Skeletal muscle tissue (tissue), 4 donors: Measurements from ENCODE around the gene FAM184B. TPM values are rescaled to one million over a fixed set of nuclear protein-coding genes. Genes with fewer than 3 reads are reported as not detected.

Experiments used
- H3K27ac ChIP-seq: one replicate; pipeline ENCODE4 v1.7.0; 2013; ENCODE audit warnings: mild to moderate bottlenecking, low read depth, low read length, inconsistent platforms
- H3K27me3 ChIP-seq, 3 donors: one replicate each; pipeline ENCODE4 v1.7.0; 2013; ENCODE audit warnings: low read length in 3 of 3; ENCODE audit not compliant: control insufficient read depth in 3 of 3, insufficient read depth in 3 of 3
- H3K36me3 ChIP-seq, 3 donors: one replicate each; pipeline ENCODE4 v1.7.0; 2013; ENCODE audit warnings: low read length in 3 of 3; ENCODE audit not compliant: control insufficient read depth in 3 of 3, insufficient read depth in 3 of 3
- H3K4me1 ChIP-seq, 3 donors: one replicate each; pipeline ENCODE4 v1.7.0; 2013; ENCODE audit warnings: low read length in 3 of 3, mild to moderate bottlenecking in 3 of 3; ENCODE audit not compliant: control insufficient read depth in 3 of 3, insufficient read depth in 3 of 3
- H3K4me3 ChIP-seq, 3 donors: one replicate each; pipeline ENCODE4 v1.7.0; 2013; ENCODE audit warnings: low read length in 3 of 3
- H3K9ac ChIP-seq, 3 donors: one replicate each; pipeline ENCODE4 v1.7.0; 2013; ENCODE audit warnings: low read length in 3 of 3, mild to moderate bottlenecking in 3 of 3, moderate library complexity in 2 of 3, low read depth in 1 of 3
- H3K9me3 ChIP-seq, 3 donors: one replicate each; pipeline ENCODE4 v1.7.0; 2013; ENCODE audit warnings: low read length in 3 of 3; ENCODE audit not compliant: control insufficient read depth in 3 of 3
- total RNA-seq: library from RNA; depleted of rRNA; stranded (reverse); fragments of >200 nt; gene quantifications from one replicate; pipeline ENCODE4 v1.2.3, GENCODE V29; 2014
- donor health status: Osteomylitis.

The FAM184B gene
- total RNA-seq, 1 donor from 2014 or later: 4.2 TPM

GRCh38 chr4:17630228-17630627 is 151.2 kb downstream of the FAM184B start:
- H3K27me3 ChIP-seq: no peaks in the 10 kb centered on the region
- H3K9ac ChIP-seq: no peak overlapping the region
- H3K4me3 ChIP-seq: no peak overlapping the region
- H3K27ac ChIP-seq: no peak overlapping the region
- no peaks in the 10 kb centered on the region for H3K9me3 ChIP-seq
- H3K36me3 ChIP-seq: peaks cover 42 to 79% (median 65%) of the 10 kb centered on the region in 3 donors
- peaks cover 9 to 23% (median 11%) of the 10 kb centered on the region in 3 donors for H3K4me1 ChIP-seq

DNA sequence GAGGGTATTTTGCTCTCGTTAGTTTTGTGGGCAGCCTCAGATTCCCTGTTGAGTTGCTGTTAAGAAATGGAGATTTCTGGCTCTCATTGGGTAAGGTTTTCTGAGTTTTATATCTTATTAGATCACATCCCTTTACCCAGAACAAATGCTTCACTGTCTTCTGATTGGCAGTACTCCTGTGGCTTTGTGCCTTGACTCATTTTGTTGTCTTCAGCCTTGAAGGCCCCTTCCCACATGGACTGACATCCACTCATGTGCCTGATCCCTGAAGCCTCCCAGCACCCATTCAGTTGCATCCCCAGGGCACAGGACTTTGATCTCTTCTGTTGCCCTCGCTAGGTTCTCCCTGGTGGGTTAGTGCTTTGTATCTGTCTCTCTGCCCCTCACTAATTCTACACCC is 156.6 kb downstream of the FAM184B start:
- H3K27ac ChIP-seq: peak overlapping the region; percentile 3

GRCh38 chr4:17623451-17624001 is 157.9 kb downstream of the FAM184B start:
- H3K27ac ChIP-seq: no peak overlapping the region
- H3K9ac ChIP-seq: no peak overlapping the region
- no peaks in the 10 kb centered on the region for H3K9me3 ChIP-seq
- H3K36me3 ChIP-seq: peaks cover 60 to 72% (median 70%) of the 10 kb centered on the region in 3 donors
- no peak overlapping the region for H3K4me3 ChIP-seq
- H3K4me1 ChIP-seq: peaks cover 35 to 59% (median 36%) of the 10 kb centered on the region in 3 donors
- H3K27me3 ChIP-seq: no peaks in the 10 kb centered on the region

More for the DNA sequence above, 156.6 kb downstream of the FAM184B start:
- Histone ChIP-seq H3K4me3 (no peak overlapping the region), H3K9ac (no peak overlapping the region), H3K4me1 (peaks cover 22 to 48% (median 23%) of the 10 kb centered on the region in 3 donors), H3K9me3 (no peaks in the 10 kb centered on the region), H3K27me3 (no peaks in the 10 kb centered on the region), H3K36me3 (peaks cover 66 to 85% (median 71%) of the 10 kb centered on the region in 3 donors)

DNA sequence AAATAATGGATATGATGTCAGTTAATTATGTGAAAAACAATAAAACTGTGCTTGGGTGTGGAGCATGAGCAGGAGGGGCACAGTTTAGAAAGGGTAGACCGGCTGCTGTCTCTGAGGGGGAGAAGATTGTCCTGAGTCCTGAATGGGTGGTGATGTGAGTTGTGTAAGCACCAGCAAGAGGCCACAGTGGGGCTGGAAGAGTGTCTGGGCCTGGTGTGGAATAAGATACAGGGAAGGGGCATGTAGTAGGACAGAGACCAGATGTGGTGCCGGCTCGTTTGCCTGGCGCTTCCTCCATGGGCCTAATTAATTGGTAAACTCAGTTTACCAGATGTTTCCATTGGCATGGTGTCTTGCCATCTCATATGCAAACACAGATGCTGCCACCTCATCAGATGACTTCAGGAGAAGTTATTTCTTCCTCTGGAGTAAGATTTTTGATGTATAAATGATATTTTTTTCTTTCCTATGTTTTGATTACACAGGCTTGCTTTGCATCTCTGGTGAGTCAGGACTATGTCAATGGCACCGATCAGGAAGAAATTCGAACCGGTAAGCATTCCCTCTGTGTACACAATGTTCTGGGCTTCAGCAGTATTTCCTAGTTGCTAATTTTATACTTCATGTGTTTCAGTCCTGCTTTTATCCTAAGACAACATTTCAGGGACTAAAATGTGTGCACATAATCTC is 161.9 kb downstream of the FAM184B start:
- peaks cover 41 to 65% (median 52%) of the 10 kb centered on the region in 3 donors for H3K4me1 ChIP-seq
- H3K27ac ChIP-seq: peak overlapping the region; percentile 80
- peaks cover 30 to 50% (median 40%) of the 10 kb centered on the region in 3 donors for H3K36me3 ChIP-seq

DNA sequence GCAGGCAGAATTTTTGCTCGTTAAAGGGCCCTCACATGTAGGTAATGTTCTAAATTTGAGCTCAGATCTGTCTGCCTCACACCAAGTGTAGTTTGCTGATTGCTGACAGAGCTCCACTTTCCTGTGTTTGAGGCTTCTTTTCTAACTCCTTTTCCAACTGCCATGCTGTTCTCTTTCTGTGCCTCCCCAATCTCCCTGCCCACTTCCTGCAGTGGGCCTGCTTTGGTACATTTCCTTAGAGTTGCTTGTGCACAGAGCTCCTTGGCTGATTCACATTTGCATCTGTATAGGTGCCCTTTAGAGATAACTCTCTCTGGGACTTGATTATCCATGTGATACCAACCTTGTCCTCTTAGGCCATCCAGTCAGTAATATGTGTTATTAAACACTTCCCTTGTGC is 162.5 kb downstream of the FAM184B start:
- Histone ChIP-seq H3K27ac (peak overlapping the region; percentile 80), H3K4me1 (peaks cover 41 to 65% (median 52%) of the 10 kb centered on the region in 3 donors), H3K36me3 (peaks cover 26 to 44% (median 34%) of the 10 kb centered on the region in 3 donors), H3K4me3 (peak overlapping the region in 2 of 3 donors; percentile 46 to 47), H3K9me3 (no peaks in the 10 kb centered on the region), H3K27me3 (no peaks in the 10 kb centered on the region), H3K9ac (peak overlapping the region; percentile 9 to 67 (median 47))

More for the DNA sequence above, 161.9 kb downstream of the FAM184B start:
- Histone ChIP-seq H3K27me3 (no peaks in the 10 kb centered on the region), H3K4me3 (peak overlapping the region; percentile 2 to 47 (median 35)), H3K9me3 (no peaks in the 10 kb centered on the region), H3K9ac (peak overlapping the region; percentile 9 to 67 (median 47))

DNA sequence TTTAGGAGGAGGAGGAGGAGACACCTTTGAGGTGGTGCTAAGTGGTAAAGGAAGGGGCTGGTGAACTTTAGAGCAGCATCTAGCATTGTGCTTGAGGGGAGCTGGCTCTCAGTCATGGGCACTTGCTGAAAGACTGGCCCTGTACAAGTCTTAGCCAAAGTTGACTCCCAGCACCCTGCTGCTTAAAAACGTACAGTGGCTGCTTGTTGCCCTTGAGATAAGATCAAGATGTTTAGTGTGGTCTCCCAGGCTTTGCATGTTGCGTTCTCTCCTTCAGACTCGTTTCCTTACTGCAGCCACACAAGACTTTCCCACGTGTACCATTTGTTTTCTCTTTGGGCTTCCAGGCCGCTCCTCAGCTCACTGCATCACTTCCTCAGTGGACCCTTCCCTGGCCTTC is 165.1 kb downstream of the FAM184B start:
- no peaks in the 10 kb centered on the region for H3K27me3 ChIP-seq
- peak overlapping the region; percentile 30 to 48 (median 45) for H3K4me3 ChIP-seq
- H3K27ac ChIP-seq: no peak overlapping the region
- H3K4me1 ChIP-seq: peaks cover 41 to 52% (median 49%) of the 10 kb centered on the region in 3 donors
- H3K9me3 ChIP-seq: no peaks in the 10 kb centered on the region
- peaks cover 6 to 23% (median 11%) of the 10 kb centered on the region in 3 donors for H3K36me3 ChIP-seq
- peak overlapping the region in 2 of 3 donors; percentile 17 to 34 for H3K9ac ChIP-seq

DNA sequence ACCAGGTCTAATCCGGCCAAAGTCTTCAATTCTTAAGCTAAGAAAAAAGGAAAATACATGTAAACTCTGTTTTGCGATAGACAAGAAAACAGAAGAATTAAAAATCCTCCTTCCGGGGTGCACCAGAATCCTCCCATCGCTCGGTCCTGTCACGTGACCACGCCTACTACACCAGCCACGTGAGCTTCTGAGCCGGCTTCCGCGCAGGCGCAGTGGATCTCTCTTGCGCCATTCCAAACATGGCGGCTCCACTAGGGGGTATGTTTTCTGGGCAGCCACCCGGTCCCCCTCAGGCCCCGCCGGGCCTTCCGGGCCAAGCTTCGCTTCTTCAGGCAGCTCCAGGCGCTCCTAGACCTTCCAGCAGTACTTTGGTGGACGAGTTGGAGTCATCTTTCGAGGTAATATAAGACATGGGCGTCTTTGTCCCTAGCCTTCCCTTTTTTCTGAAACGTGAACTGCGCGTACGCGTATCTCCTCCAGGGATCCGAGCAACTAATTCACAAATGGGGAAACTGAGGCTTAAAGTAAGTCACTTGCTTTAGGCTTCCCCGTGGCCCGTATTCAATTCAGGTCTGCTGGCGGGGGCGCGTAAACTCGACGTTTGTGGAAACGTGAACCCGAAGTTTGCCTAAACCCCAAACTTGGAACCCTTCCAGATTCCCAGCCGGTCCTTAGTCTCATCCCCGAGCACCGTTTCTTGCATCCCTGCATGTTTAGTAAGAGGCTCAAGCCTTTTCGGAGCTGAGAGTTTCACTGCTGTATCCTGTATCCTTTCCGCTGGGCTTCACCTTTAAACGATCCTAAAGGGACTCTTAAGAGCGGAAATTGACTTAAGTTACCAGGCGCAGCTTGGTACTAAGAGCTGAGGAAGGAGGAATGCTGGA is 166.8 kb downstream of the FAM184B start, which contains the start of gene MED28:
Gene MED28, plus strand, starts transcription at position 226 of the 884 bp plus-strand sequence. Its CDS starts 14 bp downstream, at position 240.
- H3K4me1 ChIP-seq: peaks cover 34 to 45% (median 40%) of the 10 kb centered on the region in 3 donors
- H3K27ac ChIP-seq: peak within 1 kb of the TSS; percentile 95
- peak within 1 kb of the TSS; percentile 97 to 100 (median 98) for H3K4me3 ChIP-seq
- H3K9me3 ChIP-seq: no peaks in the 10 kb centered on the region
- H3K36me3 ChIP-seq: peaks cover 0 to 16% (median 3%) of the 10 kb centered on the region in 3 donors
- H3K27me3 ChIP-seq: no peaks in the 10 kb centered on the region
- peak within 1 kb of the TSS; percentile 96 to 98 (median 97) for H3K9ac ChIP-seq

- Histone ChIP-seq H3K27me3 (no peaks in the 10 kb centered on the region), H3K27ac (peak overlapping the region; percentile 95), H3K4me1 (peaks cover 27 to 37% (median 32%) of the 10 kb centered on the region in 3 donors), H3K4me3 (peak overlapping the region; percentile 97 to 100 (median 98)), H3K36me3 (peaks cover 0 to 12% (median 3%) of the 10 kb centered on the region in 3 donors), H3K9ac (peak overlapping the region; percentile 96 to 98 (median 97)), H3K9me3 (no peaks in the 10 kb centered on the region)
Observed at GRCh38 chr4:17613761-17614415, 167.5 kb downstream of the FAM184B start.

DNA sequence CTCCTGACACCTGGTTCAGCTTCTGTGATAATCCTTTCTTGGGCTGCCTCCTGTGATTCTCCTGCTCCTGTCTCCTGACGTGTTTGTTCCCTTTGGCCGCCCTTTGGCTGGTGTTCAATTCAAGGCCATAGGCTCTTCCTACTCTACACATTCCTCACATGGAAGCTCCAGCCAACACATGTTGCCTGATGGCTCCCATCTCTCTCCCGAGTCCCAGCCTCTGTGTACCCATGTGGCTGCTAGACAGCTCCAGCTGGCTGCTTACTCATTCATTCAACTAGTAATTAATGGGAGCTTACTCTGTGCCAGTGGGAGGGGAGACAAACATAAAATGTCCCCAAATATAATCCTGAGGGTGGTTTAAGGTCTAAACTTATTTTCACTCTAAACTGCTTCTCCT is 176.2 kb downstream of the FAM184B start:
- H3K27me3 ChIP-seq: no peaks in the 10 kb centered on the region
- H3K4me1 ChIP-seq: no peaks in the 10 kb centered on the region
- H3K4me3 ChIP-seq: no peak overlapping the region
- no peak overlapping the region for H3K27ac ChIP-seq
- H3K9me3 ChIP-seq: no peaks in the 10 kb centered on the region
- H3K9ac ChIP-seq: no peak overlapping the region
- H3K36me3 ChIP-seq: peaks cover 32 to 51% (median 39%) of the 10 kb centered on the region in 3 donors
